ENCODE results near the gene GP1BB.
A peak's percentile ranks its signal among the peaks of the same experiment; 100 is the strongest.

GP1BB gene

GRCh38 chr22:19727310-19728150 lies 4.2 kb downstream of the GP1BB start:
- no peak for DNase-seq

GRCh38 chr22:19728271-19728670 lies 4.9 kb downstream of the GP1BB start:
- no peak for DNase-seq

- no peak for DNase-seq
Measured at GRCh38 chr22:19728836-19729235, 5.5 kb downstream of the GP1BB start.

- DNase-seq = no peak
Measured at GRCh38 chr22:19729507-19729906, 6.2 kb downstream of the GP1BB start.

- no peak for DNase-seq
Measured at GRCh38 chr22:19730198-19730597, 6.9 kb downstream of the GP1BB start.

- DNase-seq = peak; percentile 87
Measured at GRCh38 chr22:19730655-19731360, 7.5 kb downstream of the GP1BB start.

- no peak for DNase-seq
Measured at GRCh38 chr22:19731361-19732135, 8.2 kb downstream of the GP1BB start.

GRCh38 chr22:19732403-19733113 lies 9.2 kb downstream of the GP1BB start:
- no peak for DNase-seq

GRCh38 chr22:19733755-19734154 lies 10.4 kb downstream of the GP1BB start:
- DNase-seq = no peak

- DNase-seq = no peak
Measured at GRCh38 chr22:19734163-19734562, 10.8 kb downstream of the GP1BB start.

GRCh38 chr22:19734837-19735382 lies 11.6 kb downstream of the GP1BB start:
- DNase-seq = no peak

GRCh38 chr22:19735665-19736510 lies 12.5 kb downstream of the GP1BB start:
- no peak for DNase-seq

GRCh38 chr22:19737846-19738663 lies 14.7 kb downstream of the GP1BB start:
- no peak for DNase-seq

- DNase-seq = no peak
Measured at GRCh38 chr22:19738664-19739447, 15.5 kb downstream of the GP1BB start.

- no peak for DNase-seq
Measured at GRCh38 chr22:19739448-19739895, 16.1 kb downstream of the GP1BB start.

- no peak for DNase-seq
Measured at GRCh38 chr22:19739911-19740449, 16.6 kb downstream of the GP1BB start.

GRCh38 chr22:19740586-19740985 lies 17.2 kb downstream of the GP1BB start:
- no peak for DNase-seq

- no peak for DNase-seq
Measured at GRCh38 chr22:19741053-19741452, 17.7 kb downstream of the GP1BB start.

Measured in activated naive CD4-positive, alpha-beta T cell treated with anti-CD3 and anti-CD28 coated beads, Interleukin-2, amount 50 U/mL, for 16 hours (primary cell).